AG04449 (cell line): ENCODE measurements around the gene ZMAT5.

Source experiments
- CTCF ChIA-PET: fragments of 350-600 bp; formaldehyde crosslinking; extraction: SDS; loops from one replicate; lab custom pipeline; 2021; ENCODE audit warnings: antibody characterized with exemption; lab: Yijun Ruan, JAX
- POLR2A ChIA-PET: fragments of 400-600, 350-600 bp; formaldehyde crosslinking; extraction: SDS; loops from one replicate; lab custom pipeline; 2020; ENCODE audit warnings: antibody characterized with exemption, inconsistent platforms; lab: Yijun Ruan, JAX
- DNase-seq: peaks from one replicate; pipeline ENCODE4 v3.0.0-alpha.2; 2010; ENCODE audit warnings: low read depth, low spot score
- H3K4me3 ChIP-seq: 2 replicates; pipeline ENCODE4 v1.5.1; 2011; ENCODE audit warnings: low read depth, mild to moderate bottlenecking, control low read depth, low read length
- TF ChIP-seq, protein P1 (sequence below): IDR thresholded peaks from one replicate; pipeline ENCODE4 v1.5.1; 2011; ENCODE audit warnings: mild to moderate bottlenecking, moderate library complexity, low read length, control low read depth, inconsistent platforms; ENCODE audit not compliant: insufficient read depth; ENCODE audit errors: missing control alignments

ZMAT5 gene

DNA sequence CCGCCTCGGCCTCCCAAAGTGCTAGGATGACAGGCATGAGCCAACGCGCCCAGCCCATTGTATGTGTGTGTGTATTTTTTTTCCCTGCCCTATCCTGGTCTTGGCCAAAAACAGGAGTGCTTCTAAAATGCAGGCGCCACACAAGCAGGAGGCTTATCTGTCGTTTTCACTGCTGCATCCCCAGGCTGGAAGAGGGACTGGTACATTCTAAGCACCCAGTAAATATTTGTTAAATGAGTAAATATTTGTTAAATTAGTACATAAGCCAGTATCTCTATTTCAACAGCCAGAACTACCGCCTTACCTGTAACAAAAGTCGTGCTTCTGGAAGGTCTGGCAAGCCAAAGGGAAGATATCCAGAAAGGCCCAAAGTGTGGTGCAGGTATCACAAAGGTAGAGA is 46.3 kb upstream of the ZMAT5 start:
- no peak for DNase-seq
- POLR2A ChIA-PET = no interaction called here
- CTCF ChIA-PET = interaction anchor here (1.4 to 3.2 kb wide), 3 partner anchors 13 to 276 kb away, joined by 3 to 15 read pairs (median 4); no protein-coding TSS in a partner anchor
- TF ChIP-seq, protein P1, sequence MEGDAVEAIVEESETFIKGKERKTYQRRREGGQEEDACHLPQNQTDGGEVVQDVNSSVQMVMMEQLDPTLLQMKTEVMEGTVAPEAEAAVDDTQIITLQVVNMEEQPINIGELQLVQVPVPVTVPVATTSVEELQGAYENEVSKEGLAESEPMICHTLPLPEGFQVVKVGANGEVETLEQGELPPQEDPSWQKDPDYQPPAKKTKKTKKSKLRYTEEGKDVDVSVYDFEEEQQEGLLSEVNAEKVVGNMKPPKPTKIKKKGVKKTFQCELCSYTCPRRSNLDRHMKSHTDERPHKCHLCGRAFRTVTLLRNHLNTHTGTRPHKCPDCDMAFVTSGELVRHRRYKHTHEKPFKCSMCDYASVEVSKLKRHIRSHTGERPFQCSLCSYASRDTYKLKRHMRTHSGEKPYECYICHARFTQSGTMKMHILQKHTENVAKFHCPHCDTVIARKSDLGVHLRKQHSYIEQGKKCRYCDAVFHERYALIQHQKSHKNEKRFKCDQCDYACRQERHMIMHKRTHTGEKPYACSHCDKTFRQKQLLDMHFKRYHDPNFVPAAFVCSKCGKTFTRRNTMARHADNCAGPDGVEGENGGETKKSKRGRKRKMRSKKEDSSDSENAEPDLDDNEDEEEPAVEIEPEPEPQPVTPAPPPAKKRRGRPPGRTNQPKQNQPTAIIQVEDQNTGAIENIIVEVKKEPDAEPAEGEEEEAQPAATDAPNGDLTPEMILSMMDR = no peak
- H3K4me3 ChIP-seq = no peak overlapping the region

DNA sequence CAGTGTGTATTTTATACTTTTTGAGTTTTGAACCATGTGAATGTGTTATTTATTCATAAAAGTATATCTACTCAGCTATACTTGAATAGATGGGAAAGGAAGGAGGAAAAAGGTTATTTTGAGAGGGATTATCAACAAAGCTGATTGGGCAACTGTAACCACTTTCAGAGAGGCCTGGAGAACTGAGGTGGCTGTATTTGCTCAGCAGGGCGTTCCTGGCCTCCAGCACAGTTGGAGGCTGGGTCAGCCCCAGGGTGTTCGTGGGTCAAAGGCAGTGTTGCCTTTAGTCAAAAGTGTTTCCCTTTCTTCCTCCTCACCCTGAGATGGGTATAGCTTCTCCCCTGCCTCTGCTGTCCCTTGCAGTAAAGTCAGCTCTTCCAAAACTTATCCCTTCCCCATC is 44.6 kb upstream of the ZMAT5 start:
- POLR2A ChIA-PET = no interaction called here
- CTCF ChIA-PET = interaction anchor here (1.3 to 1.5 kb wide), 2 partner anchors 10 to 194 kb away, joined by 4 to 5 read pairs; no protein-coding TSS in a partner anchor
- TF ChIP-seq, protein P1 = no peak
- no peak for DNase-seq
- no peak overlapping the region for H3K4me3 ChIP-seq

DNA sequence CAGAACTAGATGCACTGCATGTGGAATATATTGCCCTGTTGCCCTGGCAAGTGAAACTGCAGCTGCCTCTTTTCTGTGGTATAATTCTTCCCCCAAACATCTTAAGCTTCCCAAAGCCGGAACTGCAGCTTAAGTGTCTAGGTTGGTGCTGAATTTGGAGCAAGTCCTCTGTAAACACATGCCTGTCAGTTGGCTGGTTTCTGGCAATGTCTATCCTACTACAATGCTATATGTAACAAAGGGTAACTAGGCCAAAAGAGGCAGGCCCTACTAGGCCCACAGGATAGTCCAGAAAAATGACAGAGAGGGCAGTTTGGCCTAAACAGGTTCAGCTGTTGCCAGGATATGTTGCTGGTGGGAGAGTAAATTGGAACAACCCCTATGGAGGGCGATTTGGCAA is 43.4 kb upstream of the ZMAT5 start:
- DNase-seq = no peak
- H3K4me3 ChIP-seq = no peak overlapping the region
- TF ChIP-seq, protein P1 = no peak
- CTCF ChIA-PET = interaction anchor here (1.2 to 2.3 kb wide), 2 partner anchors 193 to 195 kb away, joined by 5 to 7 read pairs; no protein-coding TSS in a partner anchor
- POLR2A ChIA-PET = no interaction called here

DNA sequence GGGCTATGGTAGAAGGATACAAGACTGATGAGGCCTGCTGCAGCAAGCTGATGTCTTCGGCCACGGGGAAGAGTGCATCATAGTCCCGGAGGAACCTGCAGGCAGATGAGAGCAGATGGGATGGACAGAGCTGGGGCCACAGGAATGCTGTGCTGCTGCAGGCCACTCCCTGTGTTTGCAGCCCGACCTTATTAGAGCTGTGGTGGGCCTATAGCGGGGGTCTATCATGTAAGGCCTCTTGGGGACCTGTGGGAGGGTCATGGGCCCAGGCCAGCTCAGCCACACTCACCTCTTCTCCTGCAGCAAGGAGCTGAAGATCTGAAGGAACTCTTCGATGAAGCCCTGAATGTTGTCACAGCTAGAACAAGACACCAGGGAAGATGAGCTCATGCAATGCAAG is 39.4 kb upstream of the ZMAT5 start:
- no peak overlapping the region for H3K4me3 ChIP-seq
- ChIA-PET POLR2A (no interaction called here), CTCF (interaction anchor here (2.8 kb wide), 1 partner anchor 198 kb away, joined by 10 read pairs; no protein-coding TSS in a partner anchor)
- TF ChIP-seq, protein P1 = no peak
- no peak for DNase-seq

DNA sequence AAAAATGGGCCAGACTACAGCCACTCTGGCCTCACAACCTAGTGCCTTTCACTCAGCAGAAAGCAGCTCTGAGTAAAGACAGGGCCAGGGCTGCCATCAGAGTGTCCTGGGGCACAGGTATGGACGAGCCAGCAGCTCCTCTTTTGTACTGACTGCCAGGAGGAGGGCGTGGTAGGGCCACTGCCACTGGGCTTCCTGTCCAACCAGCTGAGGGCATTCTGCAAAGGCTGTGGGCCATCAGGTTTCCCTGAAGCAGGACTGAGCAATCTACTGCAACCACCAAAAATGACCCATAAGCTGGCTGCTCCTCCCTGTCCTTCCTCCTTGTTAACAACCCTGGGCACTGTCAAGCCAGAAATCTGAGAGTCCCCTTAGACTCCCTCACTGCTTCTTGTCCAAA is 38.2 kb upstream of the ZMAT5 start:
- POLR2A ChIA-PET = no interaction called here

DNA sequence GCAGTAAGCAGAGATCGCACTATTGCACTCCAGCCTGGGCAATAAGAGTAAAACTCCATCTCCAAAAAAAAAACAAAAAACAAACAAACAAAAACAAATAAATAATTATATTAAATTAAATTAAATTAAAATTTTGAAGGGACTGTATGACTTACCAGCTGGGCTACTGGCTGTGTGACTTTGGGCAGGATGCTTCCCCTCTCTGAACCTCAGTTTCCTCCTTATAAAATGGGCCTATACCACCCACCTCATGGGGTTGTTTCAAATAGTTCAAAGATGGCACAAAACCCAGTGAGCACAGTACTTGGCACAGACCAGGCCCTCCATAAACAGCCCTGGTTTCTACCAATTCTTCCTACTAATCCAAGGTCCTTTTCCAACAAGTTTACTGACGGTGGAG is 36.4 kb upstream of the ZMAT5 start:
- ChIA-PET CTCF (interaction anchor here (1.1 kb wide), 1 partner anchor 201 kb away, joined by 3 read pairs; no protein-coding TSS in a partner anchor), POLR2A (no interaction called here)
- TF ChIP-seq, protein P1 = no peak
- no peak overlapping the region for H3K4me3 ChIP-seq
- no peak for DNase-seq

More for the DNA sequence above, 38.2 kb upstream of the ZMAT5 start:
- TF ChIP-seq, protein P1 = no peak
- H3K4me3 ChIP-seq = no peak overlapping the region
- CTCF ChIA-PET = interaction anchor here (0.6 to 2.8 kb wide), 3 partner anchors 32 to 277 kb away, joined by 3 to 10 read pairs (median 3); no protein-coding TSS in a partner anchor
- no peak for DNase-seq
